Prostate gland (tissue), 2 donors: ENCODE data around the gene BMPR2. TPM values are rescaled to one million over a fixed set of nuclear protein-coding genes. Genes with fewer than 3 reads are reported as not detected.
"Not testable (repeated sequence)": the region's sequence is repeated elsewhere in the genome, so short reads cannot be mapped to it uniquely, and the experiment has no call there.

Experiments
- DNase-seq: peaks from one replicate; pipeline ENCODE4 v3.0.0-alpha.2; 2019; ENCODE audit warnings: low spot score
- H3K27ac ChIP-seq, 2 donors: fragments of 200-600 bp; sonication (generic); 2 replicates each; pipeline ENCODE4 v1.5.1; 2017 to 2019
- H3K27me3 ChIP-seq: fragments of 200-600 bp; sonication (generic); replicated peaks from 2 replicates; pipeline ENCODE4 v1.5.1; 2019; ENCODE audit not compliant: insufficient read depth
- H3K36me3 ChIP-seq, 2 donors: fragments of 200-600 bp; sonication (generic); 1 replicate in 1 of 2; 2 replicates in 1 of 2; pipeline versions ENCODE4 v1.5.1 to v1.8.1; 2017 to 2019
- H3K4me1 ChIP-seq: fragments of 200-600 bp; sonication (generic); replicated peaks from 2 replicates; pipeline ENCODE4 v1.5.1; 2019
- H3K4me3 ChIP-seq, 2 donors: fragments of 200-600 bp; sonication (generic); 2 replicates each; pipeline ENCODE4 v1.5.1; 2017 to 2019
- H3K9me3 ChIP-seq: fragments of 200-600 bp; sonication (generic); 2 replicates; pipeline ENCODE4 v1.5.1; 2017
- POLR2A ChIP-seq: fragments of 450-650 bp; IDR thresholded peaks from one replicate; pipeline ENCODE4 v1.6.1; 2016; ENCODE audit warnings: antibody characterized with exemption, mild to moderate bottlenecking
- POLR2AphosphoS5 ChIP-seq: sonication (generic); formaldehyde crosslinking; IDR thresholded peaks from one replicate; pipeline ENCODE4 v1.6.1; 2017; ENCODE audit warnings: antibody characterized with exemption
- WGBS: methylation state at CpG from one replicate; pipeline ENCODE4 v1.1.5; 2018; 5-methylcytosine and 5-hydroxymethylcytosine counted together
- intact Hi-C: fragments of 100-400 bp; cut with DNase I; formaldehyde crosslinking; loops from one replicate; pipeline ENCODE4 v1.14.2; 2022
- total RNA-seq, 2 donors: library from RNA; depleted of rRNA; stranded (reverse); fragments of >200 nt; gene quantifications; one replicate each; pipeline ENCODE4 v1.1.0, GENCODE V29; 2016
- TF ChIP-seq, protein P1 (sequence below), 4 experiments: fragments of 200-600 bp in 2 of 4; fragments of 450-650 bp in 2 of 4; sonication (generic) in 2 of 4; IDR thresholded peaks; 1 replicate in 3 of 4; 2 replicates in 1 of 4; pipeline ENCODE4 v1.5.1; 2016 to 2019; ENCODE audit warnings: antibody characterized with exemption in 4 of 4, mild to moderate bottlenecking in 2 of 4, moderate library complexity in 2 of 4

The BMPR2 gene
- total RNA-seq, 2 donors from 2014 or later: 41.1 to 69.9 TPM

- Histone ChIP-seq H3K4me3 (no peak overlapping the region), H3K9me3 (no peaks in the 10 kb centered on the region), H3K27ac (no peak overlapping the region), H3K36me3 (no peaks in the 10 kb centered on the region), H3K27me3 (no peaks in the 10 kb centered on the region), H3K4me1 (peaks cover 1% of the 10 kb centered on the region)
- TF ChIP-seq POLR2A: no peak
- no peak for TF ChIP-seq POLR2AphosphoS5
- TF ChIP-seq, protein P1, sequence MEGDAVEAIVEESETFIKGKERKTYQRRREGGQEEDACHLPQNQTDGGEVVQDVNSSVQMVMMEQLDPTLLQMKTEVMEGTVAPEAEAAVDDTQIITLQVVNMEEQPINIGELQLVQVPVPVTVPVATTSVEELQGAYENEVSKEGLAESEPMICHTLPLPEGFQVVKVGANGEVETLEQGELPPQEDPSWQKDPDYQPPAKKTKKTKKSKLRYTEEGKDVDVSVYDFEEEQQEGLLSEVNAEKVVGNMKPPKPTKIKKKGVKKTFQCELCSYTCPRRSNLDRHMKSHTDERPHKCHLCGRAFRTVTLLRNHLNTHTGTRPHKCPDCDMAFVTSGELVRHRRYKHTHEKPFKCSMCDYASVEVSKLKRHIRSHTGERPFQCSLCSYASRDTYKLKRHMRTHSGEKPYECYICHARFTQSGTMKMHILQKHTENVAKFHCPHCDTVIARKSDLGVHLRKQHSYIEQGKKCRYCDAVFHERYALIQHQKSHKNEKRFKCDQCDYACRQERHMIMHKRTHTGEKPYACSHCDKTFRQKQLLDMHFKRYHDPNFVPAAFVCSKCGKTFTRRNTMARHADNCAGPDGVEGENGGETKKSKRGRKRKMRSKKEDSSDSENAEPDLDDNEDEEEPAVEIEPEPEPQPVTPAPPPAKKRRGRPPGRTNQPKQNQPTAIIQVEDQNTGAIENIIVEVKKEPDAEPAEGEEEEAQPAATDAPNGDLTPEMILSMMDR (IDR thresholded peaks at IDR 0.05): no peak
- intact Hi-C loops: no loop called here
- no peak for DNase-seq
- WGBS: 34% methylated on average over 1 of the region's 1 CpG
Observed at GRCh38 chr2:202564226-202564625, 188.1 kb downstream of the BMPR2 start.

DNA sequence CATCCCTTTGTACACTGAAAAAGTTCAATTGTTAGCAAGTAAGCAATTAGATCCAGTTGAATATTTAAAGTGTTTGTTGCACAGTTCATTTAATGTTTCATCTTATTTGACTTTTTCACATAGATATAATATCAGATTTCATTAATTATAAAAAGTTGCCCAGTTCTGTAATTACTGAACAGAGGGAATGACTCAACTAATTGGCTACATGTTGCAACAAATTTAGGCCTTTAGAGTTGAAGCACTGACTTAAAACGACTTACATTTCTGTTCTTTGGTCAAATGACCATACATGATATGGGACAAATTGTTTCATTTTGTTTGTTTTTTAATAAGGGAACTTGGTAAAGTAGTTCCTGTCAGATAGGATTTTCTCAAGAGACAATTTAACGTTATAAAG, 190.2 kb downstream of the BMPR2 start:
- H3K9me3 ChIP-seq: no peaks in the 10 kb centered on the region
- WGBS: 32% methylated on average over 2 of the region's 2 CpGs
- no peak for DNase-seq
- intact Hi-C loops: no loop called here
- H3K36me3 ChIP-seq: no peaks in the 10 kb centered on the region
- no peaks in the 10 kb centered on the region for H3K27me3 ChIP-seq
- peaks cover 4% of the 10 kb centered on the region for H3K4me1 ChIP-seq
- no peak overlapping the region for H3K4me3 ChIP-seq
- H3K27ac ChIP-seq: no peak overlapping the region
- no peak for TF ChIP-seq POLR2A

GRCh38 chr2:202574541-202574940, 198.4 kb downstream of the BMPR2 start:
- 63% methylated on average over 2 of the region's 2 CpGs for WGBS
- no peaks in the 10 kb centered on the region for H3K36me3 ChIP-seq
- TF ChIP-seq, protein P1 (IDR thresholded peaks at IDR 0.05): no peak
- TF ChIP-seq POLR2AphosphoS5 (peak; percentile 16), POLR2A (no peak)
- no peaks in the 10 kb centered on the region for H3K27me3 ChIP-seq
- H3K4me3 ChIP-seq: no peak overlapping the region
- intact Hi-C loops: no loop called here
- no peaks in the 10 kb centered on the region for H3K4me1 ChIP-seq
- H3K9me3 ChIP-seq: no peaks in the 10 kb centered on the region
- peak; percentile 10 for DNase-seq
- no peak overlapping the region for H3K27ac ChIP-seq

DNA sequence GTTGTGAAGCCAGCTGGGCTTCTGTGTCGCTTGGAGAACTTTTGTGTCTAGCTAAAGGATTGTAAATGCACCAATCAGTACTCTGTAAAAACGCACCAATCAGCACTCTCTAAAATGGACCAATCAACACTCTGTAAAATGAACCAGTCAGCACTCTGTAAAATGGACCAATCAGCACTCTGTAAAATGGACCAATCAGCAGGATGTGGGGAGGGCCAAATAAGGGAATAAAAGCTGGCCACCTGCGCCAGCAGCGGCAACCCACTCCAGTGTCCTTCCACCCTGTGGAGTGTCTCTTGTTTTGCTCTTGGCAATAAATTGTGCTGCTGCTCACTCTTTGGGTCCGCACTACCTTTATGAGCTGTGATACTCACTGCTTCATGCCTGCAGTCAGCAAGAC, 199.1 kb downstream of the BMPR2 start:
- intact Hi-C loops, H3K9me3 ChIP-seq, H3K36me3 ChIP-seq, H3K27me3 ChIP-seq, H3K4me1 ChIP-seq, DNase-seq, H3K4me3 ChIP-seq, H3K27ac ChIP-seq: not testable (repeated sequence)
- WGBS: 97% methylated on average over 5 of the region's 5 CpGs

GRCh38 chr2:202577250-202578183, 201.4 kb downstream of the BMPR2 start:
- Histone ChIP-seq H3K27ac (no peak overlapping the region), H3K36me3 (no peaks in the 10 kb centered on the region), H3K9me3 (no peaks in the 10 kb centered on the region), H3K4me1 (no peaks in the 10 kb centered on the region), H3K27me3 (no peaks in the 10 kb centered on the region), H3K4me3 (no peak overlapping the region)
- no peak for DNase-seq
- TF ChIP-seq, protein P1 (IDR thresholded peaks at IDR 0.05): no peak
- TF ChIP-seq POLR2AphosphoS5 (no peak), POLR2A (no peak)
- intact Hi-C loops: no loop called here
- WGBS: 51% methylated on average over 10 of the region's 10 CpGs

DNA sequence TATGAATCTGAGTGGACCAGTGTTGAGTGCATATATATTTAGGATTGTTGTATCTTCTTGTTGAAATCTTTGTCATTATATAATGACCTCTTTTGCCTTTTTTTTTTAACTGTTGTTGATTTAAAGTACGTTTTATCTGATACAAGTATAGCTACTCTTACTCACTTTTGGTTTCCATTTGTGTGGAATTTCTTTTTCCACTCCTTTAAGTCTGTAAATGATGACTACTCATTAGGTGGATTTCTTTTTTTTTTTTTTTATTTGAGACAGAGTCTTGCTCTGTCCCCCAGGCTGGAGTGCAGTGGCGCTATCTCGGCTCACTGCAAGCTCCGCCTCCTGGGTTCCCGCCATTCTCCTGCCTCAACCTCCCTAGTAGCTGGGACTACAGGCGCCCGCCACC, 206.7 kb downstream of the BMPR2 start:
- H3K36me3 ChIP-seq, H3K9me3 ChIP-seq, H3K4me1 ChIP-seq, intact Hi-C loops, H3K27ac ChIP-seq, H3K4me3 ChIP-seq, DNase-seq, H3K27me3 ChIP-seq: not testable (repeated sequence)
- 83% methylated on average over 7 of the region's 7 CpGs for WGBS
